Measurements from ENCODE around the gene ZFYVE19. TPM values are rescaled to one million over a fixed set of nuclear protein-coding genes. Genes with fewer than 3 reads are reported as not detected.

Gene ZFYVE19
- total RNA-seq, 4 donors from 2014 or later, result 13.3 to 25.5 (median 19.7) TPM

GRCh38 chr15:40823572-40824343 is 16.9 kb downstream of the ZFYVE19 start:
- H3K9me3 ChIP-seq, result no peaks in the 10 kb centered on the region
- 79% methylated on average over 1 of the region's 1 CpG; no CpG with 5 or more reads in 1 of the 2 donors for WGBS, 2 donors (ENCODE audit: low coverage in 1 of 2)
- TF ChIP-seq EP300 (IDR thresholded peaks at IDR 0.05) (no peak), POLR2AphosphoS5 (IDR thresholded peaks at IDR 0.05) (no peak), CTCF (IDR thresholded peaks at IDR 0.05) (no peak), POLR2A (IDR thresholded peaks at IDR 0.05) (no peak)
- no peaks in the 10 kb centered on the region for H3K36me3 ChIP-seq
- ATAC-seq, result no peak
- peaks cover 31% of the 10 kb centered on the region for H3K27me3 ChIP-seq
- H3K4me3 ChIP-seq, result no peak overlapping the region
- H3K27ac ChIP-seq, result no peak overlapping the region
- no peaks in the 10 kb centered on the region for H3K4me1 ChIP-seq

GRCh38 chr15:40825661-40826422 is 19.0 kb downstream of the ZFYVE19 start:
- no peaks in the 10 kb centered on the region for H3K4me1 ChIP-seq
- H3K27ac ChIP-seq, result no peak overlapping the region
- TF ChIP-seq POLR2A (IDR thresholded peaks at IDR 0.05), result no peak
- TF ChIP-seq EP300 (IDR thresholded peaks at IDR 0.05), result no peak
- TF ChIP-seq POLR2AphosphoS5 (IDR thresholded peaks at IDR 0.05), result no peak
- no peak for TF ChIP-seq CTCF (IDR thresholded peaks at IDR 0.05)
- 69 to 100% methylated on average over 2 to 3 of the region's 5 CpGs for WGBS, 2 donors (ENCODE audit: low coverage in 1 of 2)
- H3K36me3 ChIP-seq, result no peaks in the 10 kb centered on the region
- ATAC-seq, result no peak
- no peak overlapping the region for H3K4me3 ChIP-seq
- no peaks in the 10 kb centered on the region for H3K9me3 ChIP-seq
- H3K27me3 ChIP-seq, result peaks cover 33% of the 10 kb centered on the region

- ATAC-seq, result no peak
- H3K36me3 ChIP-seq, result no peaks in the 10 kb centered on the region
- peaks cover 33% of the 10 kb centered on the region for H3K27me3 ChIP-seq
- WGBS, 2 donors (ENCODE audit: low coverage in 1 of 2), result 47 to 64% methylated on average over 2 to 4 of the region's 4 CpGs
- H3K9me3 ChIP-seq, result no peaks in the 10 kb centered on the region
- no peak for TF ChIP-seq EP300 (IDR thresholded peaks at IDR 0.05)
- no peak for TF ChIP-seq POLR2AphosphoS5 (IDR thresholded peaks at IDR 0.05)
- TF ChIP-seq POLR2A (IDR thresholded peaks at IDR 0.05), result no peak
- TF ChIP-seq CTCF (IDR thresholded peaks at IDR 0.05), result no peak
- H3K4me1 ChIP-seq, result no peaks in the 10 kb centered on the region
- H3K27ac ChIP-seq, result no peak overlapping the region
- H3K4me3 ChIP-seq, result no peak overlapping the region
These were observed 19.7 kb downstream of the ZFYVE19 start for GRCh38 chr15:40826423-40827075.

- no peak for ATAC-seq
- no peaks in the 10 kb centered on the region for H3K4me1 ChIP-seq
- H3K27ac ChIP-seq, result no peak within 1 kb of the TSS
- no peaks in the 10 kb centered on the region for H3K9me3 ChIP-seq
- H3K36me3 ChIP-seq, result no peaks in the 10 kb centered on the region
- H3K27me3 ChIP-seq, result peaks cover 33% of the 10 kb centered on the region
- no peak within 1 kb of the TSS for H3K4me3 ChIP-seq
- TF ChIP-seq POLR2A (IDR thresholded peaks at IDR 0.05), result no peak
- no CpG with 5 or more reads among the region's 6 CpGs for WGBS, 2 donors (ENCODE audit: low coverage in 1 of 2)
These were observed 21.7 kb downstream of the ZFYVE19 start, which contains the start of gene PPP1R14D for GRCh38 chr15:40828447-40829036. TSS of gene PPP1R14D (minus strand) at chr15:40828708. CDS start at chr15:40828641, 67 bp downstream.

- Histone ChIP-seq H3K36me3 (no peaks in the 10 kb centered on the region), H3K9me3 (no peaks in the 10 kb centered on the region), H3K4me3 (no peak overlapping the region), H3K4me1 (no peaks in the 10 kb centered on the region), H3K27me3 (peaks cover 27% of the 10 kb centered on the region), H3K27ac (no peak overlapping the region)
- WGBS, 2 donors (ENCODE audit: low coverage in 1 of 2), result 82 to 97% methylated on average over 3 of the region's 7 CpGs
- ATAC-seq, result no peak
- TF ChIP-seq POLR2A (IDR thresholded peaks at IDR 0.05), result no peak
- no peak for TF ChIP-seq POLR2AphosphoS5 (IDR thresholded peaks at IDR 0.05)
- no peak for TF ChIP-seq CTCF (IDR thresholded peaks at IDR 0.05)
- TF ChIP-seq EP300 (IDR thresholded peaks at IDR 0.05), result no peak
These were observed 22.2 kb downstream of the ZFYVE19 start for GRCh38 chr15:40829115-40829514.
